HG03469 (cell line): ENCODE measurements around the gene PTP4A2.
"Not testable (repeated sequence)": the region's sequence is repeated elsewhere in the genome, so short reads cannot be mapped to it uniquely, and the experiment has no call there.

ENCODE experiments used
- ATAC-seq: cut with Tn5 transposase; IDR thresholded peaks from one replicate; pipeline ENCODE4 v1.9.1; 2021; ENCODE audit warnings: mild to moderate bottlenecking, moderate library complexity, moderate number of reproducible peaks; ENCODE audit not compliant: unreplicated experiment

PTP4A2 gene

DNA sequence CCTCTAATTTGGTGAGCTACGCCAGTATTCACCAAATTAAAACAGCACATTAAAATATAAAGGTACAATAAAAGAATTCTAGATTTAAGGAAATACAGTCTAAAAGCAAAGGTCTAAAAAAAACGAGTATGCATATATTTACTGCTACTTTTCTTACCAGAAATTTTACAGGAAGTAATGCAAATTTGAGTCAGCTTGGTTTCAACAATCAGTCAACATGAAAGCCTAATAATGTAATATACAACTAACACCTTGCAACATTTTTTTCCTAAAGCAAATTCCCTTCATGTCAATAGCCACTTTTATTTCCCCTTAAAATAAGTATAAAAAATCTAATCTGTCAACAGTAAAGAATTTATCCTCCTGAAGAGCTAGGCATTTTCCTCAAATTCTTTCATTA, 11.9 kb downstream of the PTP4A2 start:
- no peak for ATAC-seq

DNA sequence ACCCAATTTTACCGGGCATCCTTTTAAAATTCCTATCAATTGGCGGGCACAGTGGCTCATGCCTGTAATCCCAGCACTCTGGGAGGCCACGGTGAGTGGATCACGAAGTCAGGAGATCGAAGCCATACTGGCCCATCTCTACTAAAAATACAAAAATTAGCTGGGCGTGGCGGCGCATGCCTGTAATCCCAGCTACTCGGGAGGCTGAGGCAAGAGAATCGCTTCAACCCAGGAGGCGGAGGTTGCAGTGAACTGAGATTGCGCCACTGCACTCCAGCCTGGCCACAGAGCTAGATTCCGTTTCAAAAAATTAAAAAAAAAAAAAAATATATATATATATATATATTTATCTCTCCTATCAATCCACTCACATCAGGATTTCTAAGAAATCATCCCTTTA, 12.3 kb downstream of the PTP4A2 start:
- not testable (repeated sequence) for ATAC-seq

DNA sequence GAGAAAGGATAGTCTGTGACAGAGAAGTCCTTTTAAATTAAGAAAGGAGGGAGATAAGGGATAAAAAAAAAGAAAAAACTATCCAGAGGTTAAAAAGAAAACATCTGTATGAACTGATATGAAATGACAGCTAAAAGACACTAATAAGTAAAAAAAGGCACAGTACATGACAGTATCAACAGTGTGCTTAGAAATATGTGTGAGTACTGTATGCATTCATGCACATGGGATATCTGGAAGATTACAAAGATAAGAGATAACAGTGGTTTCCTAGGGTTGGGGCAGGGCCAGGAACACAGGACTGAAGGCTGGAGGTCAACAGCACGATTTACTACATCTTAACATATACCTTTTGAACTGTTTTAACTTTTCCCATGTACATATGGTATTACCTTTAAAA, 13.3 kb downstream of the PTP4A2 start:
- ATAC-seq = no peak

DNA sequence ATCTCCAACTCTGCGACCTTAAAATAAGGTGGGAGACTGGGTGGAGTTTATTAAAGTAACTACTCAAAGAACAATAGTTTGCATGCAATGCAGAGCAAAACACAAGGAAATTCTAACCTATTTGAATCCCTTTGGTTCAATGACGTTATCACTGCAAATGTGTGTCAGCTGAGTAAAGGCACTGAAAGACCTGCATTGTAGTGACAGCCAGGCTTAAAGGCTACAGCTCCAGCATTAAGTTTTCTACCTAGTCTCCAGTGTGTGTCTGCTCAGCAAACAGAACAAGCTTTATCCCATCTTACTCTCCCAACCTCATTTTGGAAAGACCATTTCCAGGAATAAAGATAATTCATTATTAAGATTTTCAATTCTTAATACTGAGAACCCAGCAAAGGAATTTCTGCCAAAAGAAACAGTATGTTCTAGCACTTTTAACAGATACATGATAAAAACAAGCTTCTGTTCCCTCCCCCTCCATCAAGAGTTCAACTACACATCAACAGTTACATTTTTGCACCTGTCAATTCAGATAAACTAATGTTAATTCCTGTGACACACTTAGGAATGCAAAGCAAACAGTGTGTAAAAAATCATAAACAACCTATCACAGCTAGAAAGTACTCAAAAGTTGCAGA, 14.2 kb downstream of the PTP4A2 start:
- no peak for ATAC-seq

DNA sequence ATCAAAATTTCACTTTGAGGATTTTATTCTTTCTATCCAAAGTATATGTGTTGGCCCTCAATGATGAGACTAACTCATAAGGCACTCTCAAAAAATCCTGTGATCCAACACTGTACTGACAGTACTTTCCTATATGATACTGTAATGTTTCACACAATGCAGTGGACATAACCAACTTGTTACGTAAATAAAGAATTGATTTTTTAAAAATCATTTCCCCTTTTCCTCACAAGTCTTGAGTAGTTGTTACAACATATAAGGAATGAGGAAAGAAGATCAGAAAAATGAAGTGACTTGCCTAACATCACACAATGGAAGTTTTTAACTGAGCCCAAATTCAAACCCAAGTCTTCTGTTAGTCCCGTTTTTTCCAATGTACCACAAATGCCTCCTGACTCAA, 17.2 kb downstream of the PTP4A2 start:
- ATAC-seq = no peak

DNA sequence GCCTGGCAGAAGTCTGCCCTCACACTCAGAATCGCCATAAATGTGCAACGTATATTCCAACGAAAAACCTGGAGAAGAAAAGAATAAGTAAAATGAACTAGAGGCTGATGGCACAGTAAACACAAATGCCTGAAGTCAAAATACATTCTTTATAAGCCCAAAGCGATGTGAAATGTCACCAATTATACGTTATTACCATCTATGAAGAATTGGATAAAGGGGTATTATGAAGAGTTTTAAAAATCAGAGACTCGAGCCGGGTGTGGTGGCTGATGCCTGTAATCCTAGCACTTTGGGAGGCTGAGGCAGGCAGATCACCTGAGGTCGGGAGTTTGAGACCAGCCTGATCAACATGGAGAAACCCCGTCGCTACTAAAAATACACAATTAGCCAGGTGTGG, 18.6 kb downstream of the PTP4A2 start:
- ATAC-seq = no peak

DNA sequence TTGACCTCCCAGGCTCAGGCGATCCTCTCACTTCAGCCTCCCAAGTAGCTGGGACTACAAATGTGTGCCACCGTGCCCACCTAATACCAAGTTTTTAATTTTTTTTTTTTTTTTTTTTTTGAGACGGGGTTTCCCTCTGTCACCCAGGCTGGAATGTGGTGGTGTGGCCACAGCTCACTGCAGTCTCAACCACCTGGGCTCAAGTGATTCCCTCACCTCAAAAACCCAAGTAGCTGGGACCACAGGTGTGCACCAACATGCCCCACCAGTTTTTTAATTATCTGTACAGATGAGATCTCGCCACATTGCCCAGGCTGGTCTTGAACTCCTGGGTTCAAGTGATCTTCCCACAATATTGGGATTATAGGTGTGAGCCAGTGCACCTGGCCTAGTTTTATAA, 22.7 kb downstream of the PTP4A2 start:
- ATAC-seq = no peak

DNA sequence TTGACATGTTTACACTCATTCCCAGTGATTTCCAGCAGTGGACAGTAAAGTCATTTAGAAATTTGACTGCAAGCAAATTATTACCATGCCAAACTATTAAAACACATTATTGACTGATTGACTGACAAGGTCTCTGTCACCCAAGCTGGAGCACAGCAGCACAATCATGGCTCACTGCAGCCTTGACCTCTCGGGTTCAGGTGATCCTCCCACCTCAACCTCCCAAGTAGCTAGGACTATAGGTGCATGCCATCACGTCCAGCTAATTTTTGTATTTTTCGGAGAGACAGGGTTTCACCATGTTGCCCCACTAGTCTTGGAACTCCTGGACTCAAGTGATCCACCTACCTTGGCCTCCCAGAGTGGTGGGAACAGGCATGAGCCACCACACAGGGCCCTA, 24.2 kb downstream of the PTP4A2 start:
- no peak for ATAC-seq

DNA sequence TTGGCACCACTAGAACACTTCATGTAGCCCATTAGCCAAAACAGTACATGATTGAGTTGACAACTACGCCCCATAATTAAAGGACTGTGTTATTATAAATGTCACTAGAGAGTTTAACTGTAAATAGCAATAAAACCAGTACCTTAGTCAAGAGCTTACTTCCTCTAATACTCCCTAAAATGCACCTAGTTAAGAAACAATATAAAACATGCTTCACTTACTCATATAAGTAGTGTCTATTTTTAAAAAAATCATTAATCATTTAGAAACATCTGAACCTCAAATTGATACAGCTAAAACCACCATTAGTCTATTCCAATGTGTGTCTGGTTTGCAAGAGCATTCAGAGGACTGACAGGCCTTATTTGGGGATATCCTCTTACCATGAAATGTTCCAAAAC, 25.3 kb downstream of the PTP4A2 start:
- no peak for ATAC-seq

DNA sequence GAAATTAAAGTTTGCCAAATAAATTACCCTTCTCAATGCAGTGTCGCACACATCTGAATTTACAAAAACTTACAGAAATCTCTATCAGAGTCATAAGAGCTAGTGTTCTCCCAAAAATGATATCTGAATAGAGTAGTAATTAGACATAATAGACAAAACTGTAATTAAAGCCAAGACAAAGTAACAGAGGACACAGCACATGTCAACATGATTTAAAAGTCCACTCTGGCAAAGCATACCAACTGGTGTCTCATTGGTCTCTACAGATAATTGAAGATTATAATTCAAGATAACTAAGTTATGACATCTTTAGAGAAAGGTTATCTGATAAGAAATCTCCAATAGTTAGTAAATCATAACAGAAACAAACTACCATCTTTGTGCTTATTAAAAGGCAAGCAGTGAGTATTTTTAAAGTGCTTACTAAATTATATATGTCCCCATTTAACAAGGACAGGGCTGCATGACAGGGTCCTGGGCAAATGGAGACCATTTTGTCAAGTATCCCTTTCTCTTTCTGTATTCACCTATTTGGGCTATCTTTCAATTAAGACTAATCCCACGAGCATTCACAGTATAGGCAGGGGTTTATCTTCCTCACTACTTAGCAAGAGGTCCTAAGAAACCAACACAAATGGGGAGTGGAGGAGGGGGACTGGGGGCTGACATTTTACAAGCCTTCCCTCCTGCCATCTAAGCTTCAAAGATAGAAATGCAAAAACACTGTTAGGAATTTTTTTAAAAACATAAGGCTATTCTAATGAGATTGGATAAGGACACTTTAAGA, 26.0 kb downstream of the PTP4A2 start:
- no peak for ATAC-seq

DNA sequence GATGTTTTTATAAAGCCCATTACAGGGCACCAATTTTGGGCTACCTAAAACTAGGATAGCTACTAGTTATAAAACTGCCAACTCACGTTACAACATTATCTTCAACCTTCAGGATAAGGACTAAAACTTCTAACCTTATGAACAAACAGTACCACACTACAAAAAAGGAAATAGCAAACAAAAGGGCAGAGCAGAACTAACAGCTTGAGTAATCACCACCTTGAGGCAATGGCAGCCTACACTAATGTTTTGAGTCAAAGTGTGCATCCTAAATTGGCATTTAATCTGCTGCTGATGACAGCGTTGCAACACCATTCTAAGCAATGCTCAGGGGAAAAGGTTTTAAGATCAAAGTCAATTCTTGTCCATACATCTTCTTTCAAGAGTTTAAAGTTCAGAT, 27.2 kb downstream of the PTP4A2 start:
- no peak for ATAC-seq

DNA sequence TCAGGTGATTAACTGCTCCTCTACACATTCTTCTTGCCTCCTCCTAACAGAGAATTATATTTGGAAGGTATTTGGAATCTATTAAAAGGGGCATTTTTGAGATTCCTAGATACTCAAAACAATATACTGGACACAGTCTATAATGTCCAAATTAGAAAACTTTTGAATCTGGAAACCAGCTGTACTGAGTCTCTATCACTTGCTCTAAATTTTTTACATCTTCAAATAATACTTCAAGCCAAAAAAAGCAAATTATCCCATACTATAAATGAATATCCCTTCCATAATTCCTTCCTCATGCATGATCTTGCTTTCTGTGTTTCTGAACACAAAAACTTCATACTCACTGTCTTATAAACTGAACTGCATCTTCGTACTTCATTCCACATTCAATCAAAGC, 28.5 kb downstream of the PTP4A2 start:
- ATAC-seq = no peak

DNA sequence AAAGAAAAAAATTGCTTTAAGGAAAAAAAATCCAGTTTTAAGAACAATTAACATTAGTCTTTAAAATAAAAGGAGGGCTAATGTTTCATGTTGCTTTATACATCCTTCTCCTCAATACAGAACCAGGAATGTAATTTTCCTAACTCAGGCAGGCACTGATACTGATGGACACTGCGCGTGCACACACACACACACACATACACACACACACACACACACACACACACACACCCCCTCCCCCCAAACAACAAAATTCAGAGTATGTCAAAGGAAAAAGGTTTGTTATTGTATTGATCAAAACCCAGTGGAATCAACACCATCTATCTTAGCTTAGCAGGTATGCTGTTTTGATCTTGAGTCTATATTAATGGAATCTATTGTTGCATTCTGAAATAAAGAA, 31.6 kb downstream of the PTP4A2 start:
- ATAC-seq = no peak

DNA sequence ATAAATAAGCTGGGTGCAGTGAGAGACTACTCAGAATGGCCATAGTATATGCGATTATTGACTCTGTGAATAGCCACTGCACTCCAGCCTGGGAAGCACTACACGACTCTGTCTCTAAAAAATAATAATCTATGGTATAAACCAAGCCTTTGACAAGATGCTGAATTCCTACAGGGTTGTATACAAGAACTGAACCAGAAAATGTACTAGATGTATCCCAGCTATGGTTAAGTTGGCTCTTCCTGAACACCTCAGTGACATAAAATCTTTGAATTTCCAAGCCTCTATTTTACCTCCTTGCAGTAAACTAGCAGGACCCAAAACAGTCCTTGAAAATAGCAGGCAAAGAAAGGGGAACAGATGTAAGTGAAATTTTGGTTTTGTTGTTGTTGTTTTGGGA, 32.5 kb downstream of the PTP4A2 start:
- no peak for ATAC-seq

DNA sequence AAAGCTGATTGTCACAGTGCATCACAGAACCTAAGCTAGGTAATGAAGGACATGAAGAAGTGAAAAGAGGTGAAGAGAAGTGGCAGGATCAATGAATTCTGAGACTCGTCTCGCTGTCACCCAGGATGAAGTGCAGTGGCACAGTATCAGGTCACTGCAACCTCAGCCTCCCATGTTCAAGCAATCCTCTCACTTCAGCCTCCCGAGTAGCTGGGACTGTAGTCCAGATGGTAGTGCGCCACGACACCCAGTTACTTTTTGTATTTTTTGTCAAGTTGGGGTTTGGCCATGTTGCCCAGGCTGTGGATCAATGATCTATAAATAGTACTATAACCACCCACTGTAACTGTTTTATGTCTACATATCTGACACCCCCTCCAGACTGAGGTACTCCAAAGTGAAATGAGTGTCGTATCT, 33.1 kb downstream of the PTP4A2 start:
- no peak for ATAC-seq

DNA sequence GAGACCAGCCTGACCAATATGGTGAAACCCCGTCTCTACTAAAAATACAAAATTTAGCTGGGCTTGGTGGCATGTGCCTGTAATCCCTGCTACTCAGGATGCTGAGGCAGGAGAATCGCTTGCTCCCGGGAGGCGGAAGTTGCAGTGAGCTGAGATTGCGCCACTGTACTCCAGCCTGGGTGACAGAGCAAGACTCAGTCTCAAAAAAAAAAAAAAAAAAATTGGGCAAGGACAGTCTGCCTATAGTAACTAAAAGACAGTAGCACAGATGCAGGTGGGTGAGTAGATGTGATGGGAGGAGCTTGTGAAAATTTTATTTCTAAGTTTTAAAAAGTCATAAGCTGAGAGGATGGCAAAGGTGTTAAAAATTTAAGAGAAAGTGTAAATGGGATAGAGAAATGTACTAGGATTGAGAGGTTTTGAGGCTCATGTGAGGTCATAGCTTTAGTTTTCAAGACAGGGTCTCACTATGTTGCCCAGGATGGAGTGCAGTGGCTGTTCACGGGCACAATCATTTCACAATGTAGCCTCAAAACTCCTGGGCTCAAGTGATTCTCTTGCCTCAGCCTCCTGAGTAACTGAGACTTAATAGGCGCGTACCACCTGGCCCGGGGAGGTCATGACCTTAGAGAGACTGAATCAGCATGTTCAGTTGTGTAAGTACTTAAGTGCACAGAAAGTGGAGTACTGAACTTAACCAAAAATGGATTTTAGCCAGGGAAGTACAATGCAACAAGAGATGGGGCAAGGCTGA, 33.7 kb downstream of the PTP4A2 start:
- no peak for ATAC-seq

DNA sequence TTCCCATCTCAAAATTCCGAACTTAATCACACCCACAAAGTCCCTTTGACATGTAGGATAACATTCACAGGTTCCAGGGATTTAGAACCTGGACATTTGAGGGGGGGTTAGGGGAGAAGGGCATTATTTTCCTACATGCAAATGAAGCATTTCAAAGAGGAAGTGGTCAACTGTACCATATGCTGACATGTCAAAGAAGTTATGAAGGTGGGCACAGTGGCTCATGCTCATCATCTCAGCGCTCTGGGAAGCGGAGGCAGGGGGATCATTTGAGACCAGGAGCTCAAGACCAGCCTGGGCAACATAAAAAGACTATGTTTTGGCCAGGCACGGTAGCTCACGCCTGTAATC, 35.7 kb downstream of the PTP4A2 start:
- ATAC-seq = no peak

DNA sequence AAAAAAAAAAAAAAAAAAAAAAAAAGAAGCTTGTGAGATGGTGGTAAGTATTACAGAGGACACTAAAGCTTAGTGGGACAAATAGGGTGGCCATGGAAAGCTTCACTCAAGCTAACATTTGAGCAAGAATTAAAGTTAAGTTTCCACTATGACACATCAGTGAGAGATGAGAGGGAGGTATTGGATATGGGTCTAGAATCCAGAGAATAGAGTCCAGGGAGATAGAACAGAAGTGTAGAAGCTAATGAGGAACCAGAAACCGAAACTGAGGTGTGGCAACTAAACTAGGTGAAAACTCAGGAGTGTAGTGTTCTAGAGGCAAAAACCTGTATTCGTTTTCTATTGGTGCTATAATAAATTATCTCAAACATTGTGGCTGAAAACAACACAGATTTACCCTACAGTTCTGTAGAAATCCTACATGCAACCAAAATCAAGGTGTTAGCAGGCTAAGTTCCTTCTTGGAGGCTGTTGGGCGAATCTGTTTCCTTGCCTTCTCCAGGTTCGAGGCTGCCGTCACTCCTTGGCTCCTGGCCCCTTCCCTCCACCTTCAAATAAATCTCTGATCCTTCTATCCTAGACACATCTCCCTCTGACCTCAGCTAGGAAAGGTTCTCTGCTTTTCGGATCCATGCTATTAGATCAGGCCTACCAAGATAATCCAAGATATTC, 36.2 kb downstream of the PTP4A2 start:
- ATAC-seq = no peak

DNA sequence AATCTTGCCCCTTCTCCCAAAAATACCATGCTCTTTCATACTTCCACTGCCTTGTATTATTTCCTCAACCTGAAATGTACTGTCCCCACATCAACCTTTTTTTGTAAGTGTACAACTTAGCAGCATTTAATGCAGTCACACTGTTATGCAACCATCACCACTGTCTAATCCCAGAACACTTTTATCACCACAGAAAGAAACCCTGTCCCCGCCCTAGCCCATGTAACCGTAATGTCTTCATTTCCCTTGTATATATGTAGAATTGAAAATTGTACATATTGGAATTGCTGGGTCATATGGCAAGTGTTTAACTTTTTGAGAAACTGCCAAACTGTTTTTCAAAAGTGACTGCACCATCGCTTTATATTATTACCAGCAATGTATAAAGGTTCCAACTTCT, 37.4 kb downstream of the PTP4A2 start:
- ATAC-seq = no peak

DNA sequence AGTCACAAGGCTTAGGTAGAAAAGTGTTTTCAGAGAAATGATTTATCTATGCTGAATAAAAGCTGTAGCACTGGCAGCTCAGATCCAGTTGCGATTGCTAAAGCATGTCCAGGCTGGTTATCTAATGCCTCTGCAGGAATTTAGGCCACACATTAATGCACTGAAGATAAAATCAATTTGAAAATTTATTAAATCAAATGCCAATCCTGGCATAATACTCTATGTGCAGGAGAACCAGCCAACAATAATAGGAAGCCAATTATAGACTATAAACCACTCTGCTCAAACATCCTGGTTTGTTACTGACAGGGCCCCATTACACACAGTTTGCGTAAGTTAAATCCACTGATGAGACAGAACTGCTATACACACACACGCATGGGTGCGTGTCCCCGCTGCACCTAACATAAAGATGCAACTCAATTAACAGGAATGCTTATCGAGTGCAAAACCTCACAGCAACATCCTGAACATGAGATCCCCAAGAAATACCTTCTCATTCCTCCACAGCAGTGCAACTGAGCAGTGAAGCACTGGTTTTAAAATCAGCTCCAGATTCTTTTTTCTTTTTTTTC, 40.6 kb downstream of the PTP4A2 start:
- ATAC-seq = no peak
